CD4-positive, alpha-beta T cell (primary cell): ENCODE measurements around the gene ANKS1B. TPM values are rescaled to one million over a fixed set of nuclear protein-coding genes. Genes with fewer than 3 reads are reported as not detected.

Source experiments
- ATAC-seq: fragments of 200-7000 bp; cut with Tn5 transposase; one replicate; pipeline ENCODE4 v1.10.0; 2022; ENCODE audit warnings: mild to moderate bottlenecking; ENCODE audit not compliant: poor library complexity
- CTCF ChIA-PET: fragments of 350-600 bp; sonication (Branson Sonifier 250); formaldehyde crosslinking; loops from one replicate; lab custom pipeline; 2021; ENCODE audit warnings: antibody characterized with exemption, inconsistent platforms; lab: Charles Lee
- POLR2A ChIA-PET: fragments of 350-600 bp; sonication (Branson Sonifier 250); formaldehyde crosslinking; loops from one replicate; lab custom pipeline; 2021; ENCODE audit warnings: antibody characterized with exemption, inconsistent platforms; lab: Charles Lee
- DNase-seq, 14 experiments: peaks; one replicate each; pipeline ENCODE4 v3.0.0-alpha.2; 2013 to 2020; ENCODE audit warnings: mixed read lengths in 2 of 14
- H3K27ac ChIP-seq, 2 donors: one replicate each; pipeline versions ENCODE4 v1.5.1 to v1.7.0; 2013; ENCODE audit warnings: low read length in 2 of 2, low read depth in 1 of 2, mild to moderate bottlenecking in 1 of 2
- H3K27me3 ChIP-seq, 2 experiments: 1 replicate in 1 of 2; 2 replicates in 1 of 2; pipeline versions ENCODE4 v1.6.1 to v1.7.0; 2013; ENCODE audit warnings: low read length in 2 of 2, control low read depth in 1 of 2, mild to moderate bottlenecking in 1 of 2, moderate library complexity in 1 of 2; ENCODE audit not compliant: insufficient read depth in 2 of 2, control insufficient read depth in 1 of 2
- H3K36me3 ChIP-seq: one replicate; pipeline ENCODE4 v1.6.1; 2013; ENCODE audit warnings: low read length, control low read depth; ENCODE audit not compliant: insufficient read depth
- H3K4me1 ChIP-seq: one replicate; pipeline ENCODE4 v1.6.1; 2013; ENCODE audit warnings: low read length, control low read depth; ENCODE audit not compliant: insufficient read depth
- H3K4me3 ChIP-seq: one replicate; pipeline ENCODE4 v1.5.1; 2013; ENCODE audit warnings: mild to moderate bottlenecking, low read length, moderate library complexity
- H3K9me3 ChIP-seq, 2 experiments: 1 replicate in 1 of 2; 2 replicates in 1 of 2; pipeline versions ENCODE4 v1.6.1 to v1.7.0; 2013; ENCODE audit warnings: low read length in 2 of 2, mild to moderate bottlenecking in 2 of 2, control low read depth in 1 of 2, moderate library complexity in 1 of 2; ENCODE audit not compliant: control insufficient read depth in 1 of 2, insufficient read depth in 1 of 2
- H3K27ac Mint-ChIP-seq: one replicate; pipeline ENCODE4 v1.8.0; 2020; ENCODE audit warnings: mixed read lengths
- H3K27me3 Mint-ChIP-seq: one replicate; pipeline ENCODE4 v1.8.0; 2021; ENCODE audit warnings: mixed read lengths
- H3K36me3 Mint-ChIP-seq: one replicate; pipeline ENCODE4 v1.8.0; 2021; ENCODE audit warnings: low read depth, mixed read lengths
- H3K4me1 Mint-ChIP-seq: one replicate; pipeline ENCODE4 v1.8.0; 2021; ENCODE audit warnings: low read depth, mixed read lengths
- H3K4me3 Mint-ChIP-seq: one replicate; pipeline ENCODE4 v1.8.0; 2020; ENCODE audit warnings: mild to moderate bottlenecking, mixed read lengths
- H3K9me3 Mint-ChIP-seq: one replicate; pipeline ENCODE4 v1.8.0; 2020; ENCODE audit warnings: mixed read lengths
- CTCF ChIP-seq: fragments of 200-600 bp; IDR thresholded peaks from one replicate; pipeline ENCODE4 v1.8.0; 2022; ENCODE audit warnings: antibody characterized with exemption, mild to moderate bottlenecking
- intact Hi-C, 2 experiments: fragments of 100-400 bp; cut with DNase I in 1 of 2; cut with micrococcal nuclease in 1 of 2; formaldehyde crosslinking; loops; one replicate each; pipeline versions ENCODE4 v1.15.1 to v1.9.0; 2023 to 2025; cut with DNase I, micrococcal nuclease
- total RNA-seq, 174 experiments: library from RNA in 2 of 174; stranded (reverse) in 2 of 174; gene quantifications; one replicate each; pipeline ENCODE4 v1.2.3 and lab custom pipeline; 2021 to 2026

Gene ANKS1B
- total RNA-seq, 2 experiments from 2014 or later = 0.16 to 1.1 TPM

GRCh38 chr12:98808243-98808875, 1176.4 kb downstream of the ANKS1B start:
- H3K27ac ChIP-seq = no peak overlapping the region
- intact Hi-C loops = no loop called here
- H3K27me3 Mint-ChIP-seq = peaks cover 9% of the 10 kb centered on the region
- H3K4me1 ChIP-seq = no peaks in the 10 kb centered on the region
- H3K4me3 Mint-ChIP-seq = no peak overlapping the region
- no peak overlapping the region for H3K27ac Mint-ChIP-seq
- no peak for TF ChIP-seq CTCF
- POLR2A ChIA-PET = no interaction called here
- H3K9me3 Mint-ChIP-seq = no peaks in the 10 kb centered on the region
- H3K9me3 ChIP-seq = no peaks in the 10 kb centered on the region
- H3K36me3 ChIP-seq = no peaks in the 10 kb centered on the region
- CTCF ChIA-PET = no interaction called here
- DNase-seq = no peak
- H3K4me1 Mint-ChIP-seq = no peaks in the 10 kb centered on the region
- ATAC-seq = no peak
- peaks cover 0 to 4% of the 10 kb centered on the region in 2 experiments for H3K27me3 ChIP-seq
- H3K4me3 ChIP-seq = no peak overlapping the region
- H3K36me3 Mint-ChIP-seq = no peaks in the 10 kb centered on the region

- Histone ChIP-seq H3K4me3 (no peak overlapping the region), H3K36me3 (no peaks in the 10 kb centered on the region), H3K9me3 (no peaks in the 10 kb centered on the region), H3K4me1 (no peaks in the 10 kb centered on the region), H3K27ac (no peak overlapping the region), H3K27me3 (peaks cover 0 to 7% of the 10 kb centered on the region in 2 experiments)
- ChIA-PET CTCF (no interaction called here), POLR2A (no interaction called here)
- H3K9me3 Mint-ChIP-seq = no peaks in the 10 kb centered on the region
- ATAC-seq = no peak
- H3K4me3 Mint-ChIP-seq = no peak overlapping the region
- H3K36me3 Mint-ChIP-seq = no peaks in the 10 kb centered on the region
- peaks cover 20% of the 10 kb centered on the region for H3K27me3 Mint-ChIP-seq
- no peaks in the 10 kb centered on the region for H3K4me1 Mint-ChIP-seq
- intact Hi-C loops = no loop called here
- no peak for TF ChIP-seq CTCF
- no peak overlapping the region for H3K27ac Mint-ChIP-seq
- no peak for DNase-seq
Measured at GRCh38 chr12:98807187-98807586, 1177.5 kb downstream of the ANKS1B start.

- H3K36me3 ChIP-seq = no peaks in the 10 kb centered on the region
- DNase-seq = no peak
- Mint-ChIP-seq H3K4me1 (no peaks in the 10 kb centered on the region), H3K36me3 (no peaks in the 10 kb centered on the region), H3K9me3 (no peaks in the 10 kb centered on the region), H3K27ac (no peak overlapping the region), H3K4me3 (no peak overlapping the region), H3K27me3 (peaks cover 22% of the 10 kb centered on the region)
- intact Hi-C loops = no loop called here
- no peak for ATAC-seq
- H3K4me1 ChIP-seq = no peaks in the 10 kb centered on the region
- POLR2A ChIA-PET = no interaction called here
- CTCF ChIA-PET = no interaction called here
- H3K9me3 ChIP-seq = no peaks in the 10 kb centered on the region
- H3K27ac ChIP-seq = no peak overlapping the region
- H3K27me3 ChIP-seq = peaks cover 0 to 12% of the 10 kb centered on the region in 2 experiments
- H3K4me3 ChIP-seq = no peak overlapping the region
- no peak for TF ChIP-seq CTCF
Measured at GRCh38 chr12:98803468-98804209, 1181.1 kb downstream of the ANKS1B start.
